BLaER1 (cell line): ENCODE measurements around the gene RWDD3.

Experiments
- H3K27ac ChIP-seq: shearing (Covaris generic); formaldehyde crosslinking; 2 replicates; pipeline ENCODE4 v1.8.1; 2022
- H3K27me3 ChIP-seq: shearing (Covaris generic); formaldehyde crosslinking; 2 replicates; pipeline ENCODE4 v1.8.1; 2022
- H3K36me3 ChIP-seq: shearing (Covaris generic); formaldehyde crosslinking; 2 replicates; pipeline ENCODE4 v1.8.1; 2022
- H3K4me1 ChIP-seq: shearing (Covaris generic); formaldehyde crosslinking; 2 replicates; pipeline ENCODE4 v1.8.1; 2022
- H3K4me2 ChIP-seq: shearing (Covaris generic); formaldehyde crosslinking; 2 replicates; pipeline ENCODE4 v1.8.1; 2022
- H3K4me3 ChIP-seq: shearing (Covaris generic); formaldehyde crosslinking; 2 replicates; pipeline ENCODE4 v1.8.1; 2022
- H3K9ac ChIP-seq: shearing (Covaris generic); formaldehyde crosslinking; 2 replicates; pipeline ENCODE4 v1.8.1; 2022
- H3K9me3 ChIP-seq: shearing (Covaris generic); formaldehyde crosslinking; 2 replicates; pipeline ENCODE4 v1.8.1; 2022
- H4K20me1 ChIP-seq: shearing (Covaris generic); formaldehyde crosslinking; 2 replicates; pipeline ENCODE4 v1.8.1; 2022
- Cebpa-rat ChIP-seq: shearing (Covaris generic); IDR thresholded peaks from 2 replicates; pipeline ENCODE4 v1.8.1; 2022

The RWDD3 gene

DNA sequence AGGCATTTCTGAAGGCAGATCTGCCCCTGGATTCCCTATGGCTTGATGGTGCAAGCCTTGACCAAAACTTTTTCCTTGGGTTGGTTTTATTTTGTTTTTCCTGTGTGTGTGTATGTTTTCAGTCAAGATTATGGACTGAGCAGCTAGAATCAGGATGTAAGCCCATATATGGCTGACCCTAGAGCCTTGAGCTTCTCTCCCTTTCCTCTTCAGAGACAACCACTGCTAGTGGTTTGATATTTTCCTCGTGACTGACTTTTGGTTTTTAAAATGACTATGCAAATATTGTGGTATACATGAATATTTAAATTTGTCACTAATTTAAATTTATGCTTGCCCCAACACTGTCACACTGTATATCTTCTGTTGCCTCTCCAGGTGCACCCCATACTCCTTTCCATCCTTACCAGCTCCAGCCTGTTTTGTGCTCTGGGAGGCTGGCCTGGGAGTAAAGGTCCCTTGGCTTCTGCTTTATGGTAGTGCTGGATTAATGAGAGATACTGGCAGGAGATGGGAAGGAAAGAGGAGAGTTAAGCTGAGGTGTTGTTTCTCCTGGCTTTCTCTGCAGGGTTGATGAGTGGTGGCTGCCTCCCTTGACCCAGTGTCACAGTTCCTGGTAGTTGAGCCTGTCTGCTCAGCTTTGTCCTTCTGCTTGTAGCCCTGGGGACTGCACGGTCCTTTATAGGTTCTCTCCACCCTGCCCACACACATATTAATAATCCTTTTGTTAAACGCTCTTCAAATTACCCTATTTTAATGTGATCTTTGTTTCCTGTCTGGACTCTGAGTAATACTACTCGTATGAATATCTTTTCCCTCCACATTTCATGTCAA is 44.4 kb downstream of the RWDD3 start:
- no peak for TF ChIP-seq Cebpa-rat
- Histone ChIP-seq H4K20me1 (no peaks in the 10 kb centered on the region), H3K4me1 (no peaks in the 10 kb centered on the region), H3K27me3 (no peaks in the 10 kb centered on the region), H3K4me3 (no peak overlapping the region), H3K9me3 (no peaks in the 10 kb centered on the region), H3K9ac (no peak overlapping the region), H3K4me2 (no peak overlapping the region), H3K27ac (no peak overlapping the region), H3K36me3 (no peaks in the 10 kb centered on the region)

DNA sequence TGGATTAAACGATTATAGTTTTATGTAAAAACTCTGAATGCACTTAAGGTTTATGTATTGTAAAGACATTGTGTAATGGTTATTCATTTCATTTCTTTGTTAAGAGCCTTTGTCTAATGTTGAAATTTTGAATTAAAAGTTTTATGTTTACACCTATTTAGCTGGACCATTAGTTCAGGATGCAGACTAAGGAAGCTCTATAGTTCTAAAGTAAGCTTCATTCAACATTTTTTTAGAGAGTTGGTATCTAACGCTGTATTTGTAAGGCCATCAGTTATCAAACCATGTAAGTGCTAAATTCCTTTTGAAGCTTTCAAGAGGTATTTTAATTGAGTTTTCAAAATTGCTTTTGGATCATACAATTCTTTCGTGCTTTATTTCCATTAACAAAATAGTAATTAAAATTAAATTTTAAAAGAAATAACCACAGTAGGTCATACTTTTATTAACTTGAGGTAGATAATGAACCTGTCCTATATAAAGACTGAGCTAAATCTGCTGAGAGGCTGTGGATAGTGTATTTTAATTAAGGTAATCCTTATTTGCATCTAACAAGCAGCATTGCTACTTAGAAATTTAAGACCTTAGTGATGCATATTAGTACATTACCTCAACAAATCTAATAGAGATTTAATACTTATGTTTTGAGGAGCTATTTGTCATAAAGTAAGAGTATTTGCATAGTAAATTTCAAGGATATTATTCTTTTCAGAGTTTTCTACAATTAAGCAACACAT is 47.9 kb downstream of the RWDD3 start:
- Histone ChIP-seq H3K36me3 (no peaks in the 10 kb centered on the region), H4K20me1 (no peaks in the 10 kb centered on the region), H3K9ac (no peak overlapping the region), H3K4me2 (no peak overlapping the region), H3K4me1 (no peaks in the 10 kb centered on the region), H3K27me3 (no peaks in the 10 kb centered on the region), H3K27ac (no peak overlapping the region), H3K9me3 (no peaks in the 10 kb centered on the region), H3K4me3 (no peak overlapping the region)
- no peak for TF ChIP-seq Cebpa-rat

DNA sequence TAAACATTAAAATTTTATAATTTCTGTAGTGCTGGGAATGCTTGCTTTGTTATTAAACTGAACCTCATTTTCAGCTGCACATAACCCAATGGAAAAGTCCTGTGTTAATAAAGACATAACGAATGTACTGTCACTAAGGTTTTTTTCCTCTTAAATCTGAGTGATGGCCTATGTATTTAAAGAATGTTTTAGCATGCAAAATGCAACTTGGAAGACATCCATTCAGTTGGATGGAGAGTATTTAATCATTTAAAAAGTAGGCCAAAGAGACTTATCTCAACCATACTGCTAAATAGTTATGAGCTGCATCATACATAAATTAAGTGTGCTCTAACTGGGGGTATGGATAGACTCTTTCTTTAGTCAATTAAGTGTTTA is 48.5 kb downstream of the RWDD3 start:
- Histone ChIP-seq H4K20me1 (no peaks in the 10 kb centered on the region), H3K4me1 (no peaks in the 10 kb centered on the region), H3K36me3 (no peaks in the 10 kb centered on the region), H3K9me3 (no peaks in the 10 kb centered on the region), H3K9ac (no peak overlapping the region), H3K27me3 (no peaks in the 10 kb centered on the region), H3K27ac (no peak overlapping the region), H3K4me2 (no peak overlapping the region), H3K4me3 (no peak overlapping the region)
- no peak for TF ChIP-seq Cebpa-rat

DNA sequence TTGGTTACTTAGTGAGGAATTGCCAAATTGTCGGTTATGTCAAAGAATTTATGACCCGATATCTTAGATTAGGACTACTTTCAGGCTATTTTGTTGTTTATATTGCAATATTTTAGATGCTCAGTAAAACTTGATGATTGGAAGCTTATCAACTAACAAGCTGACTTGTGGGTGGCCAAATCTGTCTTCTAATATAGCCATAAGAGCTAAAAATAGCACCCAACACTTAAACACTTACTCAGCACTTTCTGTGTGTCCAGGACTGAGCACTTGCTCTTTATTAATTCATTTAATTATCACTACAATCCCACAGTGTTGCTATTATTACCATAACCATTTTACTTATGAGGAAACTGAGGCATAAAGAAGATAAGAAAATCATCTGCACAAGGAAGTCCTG is 50.4 kb downstream of the RWDD3 start:
- TF ChIP-seq Cebpa-rat = no peak
- H3K9ac ChIP-seq = no peak overlapping the region
- H4K20me1 ChIP-seq = no peaks in the 10 kb centered on the region
- no peaks in the 10 kb centered on the region for H3K36me3 ChIP-seq
- no peak overlapping the region for H3K4me3 ChIP-seq
- H3K4me2 ChIP-seq = no peak overlapping the region
- no peaks in the 10 kb centered on the region for H3K27me3 ChIP-seq
- H3K27ac ChIP-seq = no peak overlapping the region
- no peaks in the 10 kb centered on the region for H3K4me1 ChIP-seq
- no peaks in the 10 kb centered on the region for H3K9me3 ChIP-seq

DNA sequence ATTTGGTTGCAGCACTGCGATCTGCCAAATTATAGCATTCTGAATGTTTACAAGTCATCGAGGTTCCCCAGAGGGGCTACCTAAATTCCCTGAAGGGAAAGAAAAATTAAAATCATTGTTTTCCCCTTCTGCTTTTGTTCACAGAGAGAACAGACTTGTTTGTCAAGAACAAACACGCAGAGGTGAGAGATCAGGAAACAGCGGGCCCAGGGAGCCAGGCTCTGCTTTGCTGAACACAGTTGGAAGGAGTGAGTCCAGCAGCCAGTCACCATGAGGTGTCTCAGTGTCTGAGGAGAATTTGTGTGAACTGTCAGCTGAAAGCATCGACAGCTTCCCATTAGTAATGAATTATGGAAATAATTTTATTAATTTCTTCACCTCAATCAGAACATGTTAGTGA is 52.5 kb downstream of the RWDD3 start:
- H3K4me2 ChIP-seq = no peak overlapping the region
- no peak overlapping the region for H3K9ac ChIP-seq
- no peaks in the 10 kb centered on the region for H4K20me1 ChIP-seq
- no peak overlapping the region for H3K4me3 ChIP-seq
- H3K9me3 ChIP-seq = no peaks in the 10 kb centered on the region
- TF ChIP-seq Cebpa-rat = no peak
- no peaks in the 10 kb centered on the region for H3K4me1 ChIP-seq
- no peaks in the 10 kb centered on the region for H3K36me3 ChIP-seq
- H3K27me3 ChIP-seq = no peaks in the 10 kb centered on the region
- H3K27ac ChIP-seq = no peak overlapping the region

DNA sequence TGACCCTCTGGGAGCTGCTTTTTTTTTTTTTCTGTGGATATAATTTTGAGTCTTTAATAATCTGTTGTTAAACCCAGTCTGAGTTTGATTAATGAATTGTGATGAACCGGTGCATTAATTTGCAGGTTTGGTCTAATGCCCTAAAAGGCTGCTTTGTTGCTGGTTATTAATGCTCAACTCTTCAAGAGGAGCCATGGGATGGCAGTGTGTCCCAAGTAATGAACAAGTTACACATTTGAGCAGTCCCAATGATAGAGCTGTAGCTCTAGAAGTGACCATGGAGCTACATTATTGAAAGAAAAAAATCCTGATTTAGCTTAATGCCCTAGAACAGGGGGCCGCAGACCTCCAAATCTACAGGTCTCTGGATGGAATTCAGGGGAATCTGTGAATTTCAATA is 53.1 kb downstream of the RWDD3 start:
- no peak for TF ChIP-seq Cebpa-rat
- Histone ChIP-seq H3K4me2 (no peak overlapping the region), H3K36me3 (no peaks in the 10 kb centered on the region), H3K9me3 (no peaks in the 10 kb centered on the region), H3K27me3 (no peaks in the 10 kb centered on the region), H4K20me1 (no peaks in the 10 kb centered on the region), H3K9ac (no peak overlapping the region), H3K27ac (no peak overlapping the region), H3K4me3 (no peak overlapping the region), H3K4me1 (no peaks in the 10 kb centered on the region)

DNA sequence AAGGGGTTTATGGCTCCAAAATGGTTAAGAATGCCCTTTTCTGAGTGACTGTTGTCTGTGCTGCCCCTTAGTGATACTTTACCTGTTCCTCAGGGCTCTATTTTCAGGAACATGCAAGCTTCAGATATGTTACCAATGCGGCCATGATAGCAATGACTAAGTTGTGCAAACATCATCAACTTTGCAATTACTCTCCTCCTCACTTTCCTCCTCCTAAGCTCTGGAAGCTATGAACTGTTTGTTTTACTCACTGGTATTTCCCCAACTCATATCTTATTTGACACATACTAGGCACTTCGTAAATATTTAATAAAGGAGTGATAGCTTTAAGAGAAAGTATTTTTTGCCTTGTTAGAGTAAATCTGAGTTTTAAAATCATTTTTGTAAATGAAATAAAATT is 53.8 kb downstream of the RWDD3 start:
- no peak overlapping the region for H3K9ac ChIP-seq
- no peaks in the 10 kb centered on the region for H3K36me3 ChIP-seq
- H3K27ac ChIP-seq = no peak overlapping the region
- no peak overlapping the region for H3K4me3 ChIP-seq
- H3K9me3 ChIP-seq = no peaks in the 10 kb centered on the region
- no peaks in the 10 kb centered on the region for H4K20me1 ChIP-seq
- H3K4me1 ChIP-seq = no peaks in the 10 kb centered on the region
- TF ChIP-seq Cebpa-rat = no peak
- no peaks in the 10 kb centered on the region for H3K27me3 ChIP-seq
- no peak overlapping the region for H3K4me2 ChIP-seq
